IPS-20b (cell line): ENCODE results near the gene HLCS.

ENCODE experiments used
- H3K27ac ChIP-seq: one replicate; pipeline ENCODE4 v1.5.1; 2013; ENCODE audit warnings: low read length
- H3K27me3 ChIP-seq: 2 replicates; pipeline ENCODE4 v1.6.1; 2013; ENCODE audit warnings: mild to moderate bottlenecking, low read length, inconsistent platforms; ENCODE audit not compliant: insufficient read depth
- H3K36me3 ChIP-seq: 2 replicates; pipeline ENCODE4 v1.6.1; 2013; ENCODE audit warnings: low read depth, mild to moderate bottlenecking, inconsistent platforms, low read length, moderate library complexity; ENCODE audit not compliant: insufficient read depth
- H3K4me1 ChIP-seq: 2 replicates; pipeline ENCODE4 v1.6.1; 2013; ENCODE audit warnings: mild to moderate bottlenecking, control low read depth, inconsistent platforms, low read length, moderate library complexity; ENCODE audit not compliant: insufficient read depth
- H3K4me3 ChIP-seq: 2 replicates; pipeline ENCODE4 v1.5.1; 2013; ENCODE audit warnings: mild to moderate bottlenecking, low read length, inconsistent platforms
- H3K9ac ChIP-seq: 2 replicates; pipeline ENCODE4 v1.6.1; 2013; ENCODE audit warnings: low read depth, mild to moderate bottlenecking, inconsistent platforms, low read length, moderate library complexity
- H3K9me3 ChIP-seq: 2 replicates; pipeline ENCODE4 v1.6.1; 2013; ENCODE audit warnings: mild to moderate bottlenecking, low read depth, low read length, inconsistent platforms; ENCODE audit not compliant: insufficient read depth

Gene HLCS

DNA sequence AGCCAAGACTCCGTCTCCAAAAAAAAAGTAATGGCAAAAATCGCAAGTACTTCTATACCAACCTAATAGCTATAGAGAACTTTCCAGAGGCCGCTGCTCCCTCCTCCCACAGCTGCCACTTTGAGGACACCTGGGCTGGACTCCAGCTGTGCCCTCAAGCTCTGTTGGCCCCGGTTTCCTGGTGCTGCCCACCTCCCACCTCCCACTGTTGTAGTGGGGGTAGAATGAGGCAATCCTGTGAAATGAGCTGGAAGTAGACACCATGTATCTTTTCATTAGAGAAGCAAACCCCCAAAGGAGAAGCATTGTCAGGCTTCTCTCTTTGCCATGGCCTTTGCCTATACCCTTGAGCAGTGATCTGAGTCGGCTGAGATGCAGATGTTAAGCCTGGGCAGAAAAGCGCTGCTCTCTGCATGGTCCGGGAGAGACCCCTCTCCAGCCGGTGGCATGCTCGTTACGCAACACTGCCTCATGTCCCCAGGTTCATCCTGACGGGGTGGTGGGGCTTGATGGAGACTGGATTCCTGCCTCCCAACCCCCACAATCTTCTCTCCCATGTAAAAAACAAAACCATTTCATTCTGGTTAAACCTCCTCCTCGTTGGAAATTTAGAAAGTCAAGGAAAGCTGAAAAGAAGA, 227.9 kb downstream of the HLCS start:
- no peak overlapping the region for H3K9ac ChIP-seq
- no peaks in the 10 kb centered on the region for H3K9me3 ChIP-seq
- H3K27ac ChIP-seq = no peak overlapping the region
- H3K4me1 ChIP-seq = no peaks in the 10 kb centered on the region
- H3K36me3 ChIP-seq = no peaks in the 10 kb centered on the region
- no peaks in the 10 kb centered on the region for H3K27me3 ChIP-seq
- no peak overlapping the region for H3K4me3 ChIP-seq

DNA sequence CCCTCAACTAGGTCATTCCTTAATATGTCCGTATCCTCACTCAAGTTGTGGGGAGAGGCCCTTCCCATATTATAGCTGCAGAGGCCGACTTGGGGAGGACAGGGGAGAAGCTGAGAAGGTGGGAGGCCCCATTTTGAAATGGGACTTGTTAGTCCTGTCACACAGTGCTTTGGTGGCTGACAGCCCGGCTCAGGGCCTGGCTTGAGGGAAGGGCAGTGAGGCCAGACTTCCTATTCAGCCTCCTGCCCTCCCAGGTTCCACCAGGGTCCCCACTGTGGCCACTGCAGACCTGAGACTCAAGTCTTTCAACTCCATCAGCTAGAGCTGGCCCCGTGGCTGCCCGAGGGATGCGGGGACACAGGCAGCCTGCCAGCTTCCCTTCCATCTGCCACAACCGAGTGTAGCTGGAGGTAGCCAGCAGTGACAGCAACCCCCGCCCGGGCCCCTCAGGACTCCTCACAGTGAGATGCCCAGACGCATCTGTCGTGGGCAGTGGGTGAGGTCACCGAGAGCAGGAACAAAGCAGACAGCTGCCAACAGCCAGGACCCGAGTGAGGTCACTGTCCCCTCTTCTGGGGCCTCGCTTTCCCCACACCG, 230.6 kb downstream of the HLCS start:
- no peak overlapping the region for H3K9ac ChIP-seq
- no peaks in the 10 kb centered on the region for H3K36me3 ChIP-seq
- H3K27me3 ChIP-seq = no peaks in the 10 kb centered on the region
- H3K4me3 ChIP-seq = no peak overlapping the region
- H3K27ac ChIP-seq = no peak overlapping the region
- H3K4me1 ChIP-seq = no peaks in the 10 kb centered on the region
- no peaks in the 10 kb centered on the region for H3K9me3 ChIP-seq

DNA sequence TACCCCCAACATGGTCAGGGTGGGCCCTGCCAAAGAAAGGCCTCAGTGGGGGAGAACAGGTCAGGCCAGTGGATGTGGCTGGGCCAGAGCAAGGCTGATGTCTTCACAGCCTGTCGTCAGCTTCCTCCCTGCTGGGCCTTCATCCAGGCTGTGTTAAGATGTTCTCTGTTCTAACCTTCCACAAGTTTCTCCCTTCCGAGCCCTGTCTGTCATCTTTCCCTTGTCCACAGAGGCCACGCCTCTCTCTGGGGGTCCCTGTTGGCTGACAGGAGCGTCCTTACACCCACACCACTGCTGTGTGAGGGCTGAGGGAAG, 231.3 kb downstream of the HLCS start:
- H3K4me3 ChIP-seq = no peak overlapping the region
- H3K9me3 ChIP-seq = no peaks in the 10 kb centered on the region
- no peak overlapping the region for H3K9ac ChIP-seq
- no peaks in the 10 kb centered on the region for H3K4me1 ChIP-seq
- no peaks in the 10 kb centered on the region for H3K36me3 ChIP-seq
- no peaks in the 10 kb centered on the region for H3K27me3 ChIP-seq
- H3K27ac ChIP-seq = no peak overlapping the region

- Histone ChIP-seq H3K4me3 (no peak overlapping the region), H3K27me3 (no peaks in the 10 kb centered on the region), H3K9me3 (no peaks in the 10 kb centered on the region), H3K4me1 (no peaks in the 10 kb centered on the region), H3K9ac (no peak overlapping the region), H3K27ac (no peak overlapping the region), H3K36me3 (no peaks in the 10 kb centered on the region)
Observed at GRCh38 chr21:36734367-36735200, 231.9 kb downstream of the HLCS start.

- no peak overlapping the region for H3K27ac ChIP-seq
- no peaks in the 10 kb centered on the region for H3K27me3 ChIP-seq
- H3K4me1 ChIP-seq = no peaks in the 10 kb centered on the region
- H3K9me3 ChIP-seq = no peaks in the 10 kb centered on the region
- H3K36me3 ChIP-seq = no peaks in the 10 kb centered on the region
- H3K4me3 ChIP-seq = no peak overlapping the region
- H3K9ac ChIP-seq = no peak overlapping the region
Observed at GRCh38 chr21:36733857-36734256, 232.6 kb downstream of the HLCS start.

GRCh38 chr21:36732761-36733160, 233.7 kb downstream of the HLCS start:
- Histone ChIP-seq H3K27ac (no peak overlapping the region), H3K27me3 (no peaks in the 10 kb centered on the region), H3K9ac (no peak overlapping the region), H3K36me3 (no peaks in the 10 kb centered on the region), H3K4me1 (no peaks in the 10 kb centered on the region), H3K4me3 (no peak overlapping the region), H3K9me3 (no peaks in the 10 kb centered on the region)

GRCh38 chr21:36732217-36732616, 234.3 kb downstream of the HLCS start:
- H3K9ac ChIP-seq = no peak overlapping the region
- H3K36me3 ChIP-seq = no peaks in the 10 kb centered on the region
- H3K9me3 ChIP-seq = no peaks in the 10 kb centered on the region
- H3K27me3 ChIP-seq = no peaks in the 10 kb centered on the region
- H3K4me3 ChIP-seq = no peak overlapping the region
- H3K27ac ChIP-seq = no peak overlapping the region
- no peaks in the 10 kb centered on the region for H3K4me1 ChIP-seq

DNA sequence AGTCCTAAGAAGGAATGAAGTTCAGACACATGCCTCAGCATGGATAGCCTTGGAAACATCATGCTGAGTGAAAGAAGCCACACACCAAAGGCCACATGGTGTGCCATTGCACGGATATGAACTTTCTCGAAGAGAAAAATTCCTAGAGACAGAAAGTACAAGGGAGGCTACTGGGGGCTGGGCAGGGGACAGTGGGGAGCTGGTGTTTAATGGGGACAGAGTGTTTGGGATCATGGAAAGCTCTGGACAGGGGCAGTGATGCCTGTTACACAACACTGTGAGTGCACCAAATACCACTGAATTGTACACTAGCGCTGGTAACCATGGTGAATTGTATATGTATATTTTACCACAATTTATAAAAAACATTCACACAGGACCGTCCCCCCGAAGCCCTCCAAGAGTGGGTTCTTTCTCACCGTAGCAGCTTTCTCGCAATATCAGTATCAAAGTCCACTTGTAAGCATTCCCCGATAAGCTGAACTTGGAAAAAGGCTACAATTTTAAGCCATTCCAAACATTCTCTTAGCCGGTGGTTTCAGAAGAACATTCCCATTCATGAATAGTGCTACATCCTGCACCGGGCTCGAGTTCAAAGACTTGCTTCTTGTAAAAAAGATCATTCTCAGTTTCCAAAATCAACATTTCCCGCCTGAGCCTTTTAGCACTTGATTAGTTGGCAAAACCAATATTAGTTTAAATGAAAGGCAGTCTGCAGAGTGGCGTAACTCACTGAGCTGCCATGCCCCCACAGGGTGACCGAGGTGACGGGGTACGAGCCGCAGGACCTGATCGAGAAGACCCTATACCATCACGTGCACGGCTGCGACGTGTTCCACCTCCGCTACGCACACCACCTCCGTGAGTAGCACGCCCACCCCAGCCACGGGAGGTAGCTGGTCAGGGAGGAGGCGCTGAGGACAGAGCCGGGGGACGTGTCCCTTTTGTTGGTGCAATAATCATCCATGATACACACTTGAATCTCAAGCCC, 235.9 kb downstream of the HLCS start:
- Histone ChIP-seq H3K27me3 (no peaks in the 10 kb centered on the region), H3K27ac (no peak overlapping the region), H3K9me3 (no peaks in the 10 kb centered on the region), H3K4me3 (no peak overlapping the region), H3K36me3 (no peaks in the 10 kb centered on the region), H3K9ac (no peak overlapping the region), H3K4me1 (no peaks in the 10 kb centered on the region)

- Histone ChIP-seq H3K27me3 (no peaks in the 10 kb centered on the region), H3K9me3 (no peaks in the 10 kb centered on the region), H3K27ac (no peak overlapping the region)
Observed at GRCh38 chr21:36729310-36729970, 237.0 kb downstream of the HLCS start.

DNA sequence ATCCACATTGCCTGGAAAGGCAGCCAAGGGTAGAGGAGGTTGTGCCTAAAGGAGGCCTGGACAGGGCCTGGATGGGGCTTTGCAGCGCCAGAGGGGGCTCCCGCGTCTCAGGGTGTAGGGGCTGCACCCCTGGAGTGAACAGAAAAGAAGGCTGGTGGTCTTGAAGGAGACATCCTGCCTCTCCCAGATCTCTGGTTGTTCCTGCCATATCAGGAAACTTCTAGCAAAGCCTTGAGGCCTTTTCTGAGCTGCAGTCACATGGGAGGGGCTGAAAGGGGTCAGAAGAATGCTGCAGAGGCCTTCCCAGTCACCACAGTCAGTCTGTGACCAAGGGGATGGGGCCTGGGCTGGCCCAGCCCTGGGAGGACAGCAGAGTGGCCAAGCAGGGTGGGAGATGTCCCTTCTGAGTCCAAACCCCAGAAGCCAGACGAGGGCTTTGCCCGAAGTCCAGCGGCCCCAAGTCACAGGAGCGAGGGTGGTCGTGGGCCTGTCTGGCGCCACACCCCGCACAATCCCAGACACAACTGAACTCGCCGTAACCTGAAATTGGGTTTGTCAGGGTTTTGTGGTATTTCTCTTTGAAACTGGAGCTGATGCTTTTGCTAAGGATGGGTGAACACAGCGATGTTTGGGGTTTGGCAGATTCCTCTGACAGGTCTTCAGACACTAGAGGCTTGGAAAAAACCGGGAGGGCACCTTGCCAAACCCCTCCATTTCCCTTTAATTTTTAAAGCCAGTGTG, 237.9 kb downstream of the HLCS start:
- no peak overlapping the region for H3K4me3 ChIP-seq
- no peak overlapping the region for H3K9ac ChIP-seq
- no peaks in the 10 kb centered on the region for H3K27me3 ChIP-seq
- H3K27ac ChIP-seq = no peak overlapping the region
- H3K9me3 ChIP-seq = no peaks in the 10 kb centered on the region
- no peaks in the 10 kb centered on the region for H3K4me1 ChIP-seq
- no peaks in the 10 kb centered on the region for H3K36me3 ChIP-seq

More at GRCh38 chr21:36729310-36729970, 237.0 kb downstream of the HLCS start:
- Histone ChIP-seq H3K4me1 (no peaks in the 10 kb centered on the region), H3K36me3 (no peaks in the 10 kb centered on the region), H3K9ac (no peak overlapping the region), H3K4me3 (no peak overlapping the region)
